Forelimb muscle (tissue), 1 donor: ENCODE measurements around the gene KCNMA1. TPM values are rescaled to one million over a fixed set of nuclear protein-coding genes. Genes with fewer than 3 reads are reported as not detected.

Experiments used
- DNase-seq: peaks from one replicate; pipeline ENCODE4 v3.0.0-alpha.2; 2013; ENCODE audit warnings: low read depth
- polyA plus RNA-seq: library from polyadenylated mRNA; unstranded; fragments of 120-200 nt; gene quantifications from one replicate; pipeline ENCODE4 v1.2.1, GENCODE V29; 2013; ENCODE audit not compliant: insufficient read length

The KCNMA1 gene
- polyA plus RNA-seq, 1 donor, result 15.1 TPM

DNA sequence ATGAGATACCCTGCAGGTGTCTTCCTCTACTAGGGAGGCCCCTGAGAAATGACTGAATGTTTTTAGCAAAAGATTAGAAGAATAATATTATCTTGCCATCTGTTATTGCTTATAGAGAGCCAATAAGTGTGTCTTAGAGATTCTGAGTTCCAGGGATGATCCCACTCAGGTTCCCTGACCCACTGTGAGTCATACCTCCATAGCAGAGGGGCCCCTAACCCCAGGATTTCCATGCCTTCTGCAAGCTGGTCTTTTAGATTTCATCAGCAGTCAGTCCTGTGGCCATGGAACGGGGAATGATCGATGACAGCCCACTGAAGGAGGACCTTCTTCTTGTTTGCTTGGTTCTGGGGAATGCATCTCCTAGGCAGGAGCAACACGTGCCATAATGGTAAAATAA, 333.4 kb downstream of the KCNMA1 start:
- DNase-seq, result no peak

DNA sequence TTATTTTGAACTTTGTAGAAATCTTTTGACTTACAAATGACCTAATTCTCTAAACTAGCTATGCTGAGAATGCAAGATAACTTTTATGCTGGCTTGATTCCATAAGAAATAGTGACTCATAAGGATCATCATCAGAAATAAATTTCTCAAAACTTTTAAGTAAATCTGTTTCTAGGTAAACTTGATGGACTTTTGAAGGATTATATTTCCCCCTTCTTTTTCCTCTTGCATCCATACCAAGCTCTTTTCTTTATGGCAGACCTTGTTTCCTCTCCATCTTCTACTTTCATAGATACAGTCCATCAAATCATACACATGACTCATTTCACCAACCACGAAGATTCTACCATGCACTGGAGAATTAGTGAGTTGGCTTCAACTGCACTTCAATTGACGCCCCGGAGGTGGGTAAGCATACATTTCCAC, 336.3 kb downstream of the KCNMA1 start:
- no peak for DNase-seq

GRCh38 chr10:77300682-77301302, 336.8 kb downstream of the KCNMA1 start:
- no peak for DNase-seq

DNA sequence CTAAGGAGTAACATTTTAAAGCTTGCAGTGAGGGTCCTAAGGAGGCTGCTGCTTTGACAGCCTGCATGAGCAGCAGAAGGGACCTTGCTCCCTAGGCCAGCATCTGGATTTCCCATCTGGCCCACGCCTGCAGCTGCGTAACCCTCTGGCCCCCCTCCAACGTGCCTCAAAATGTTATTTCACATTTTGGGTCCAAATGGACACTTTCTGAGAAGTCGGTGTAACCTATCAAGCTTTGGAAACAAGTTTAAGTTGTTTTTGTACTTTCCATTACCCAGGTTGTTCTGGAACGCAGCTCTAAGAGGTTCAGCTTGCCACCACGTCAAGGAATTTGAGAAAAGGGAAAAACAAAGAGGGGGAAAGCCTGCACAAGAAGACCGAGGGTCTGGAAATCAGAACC, 338.3 kb downstream of the KCNMA1 start:
- no peak for DNase-seq

GRCh38 chr10:77297393-77297739, 340.2 kb downstream of the KCNMA1 start:
- no peak for DNase-seq

- DNase-seq, result no peak
Measured at GRCh38 chr10:77296534-77297392, 340.8 kb downstream of the KCNMA1 start.

- DNase-seq, result no peak
Measured at GRCh38 chr10:77293773-77294172, 343.8 kb downstream of the KCNMA1 start.

GRCh38 chr10:77293347-77293746, 344.3 kb downstream of the KCNMA1 start:
- no peak for DNase-seq

- DNase-seq, result no peak
Measured at GRCh38 chr10:77291596-77292505, 345.8 kb downstream of the KCNMA1 start.

- no peak for DNase-seq
Measured at GRCh38 chr10:77290528-77291155, 347.0 kb downstream of the KCNMA1 start.

DNA sequence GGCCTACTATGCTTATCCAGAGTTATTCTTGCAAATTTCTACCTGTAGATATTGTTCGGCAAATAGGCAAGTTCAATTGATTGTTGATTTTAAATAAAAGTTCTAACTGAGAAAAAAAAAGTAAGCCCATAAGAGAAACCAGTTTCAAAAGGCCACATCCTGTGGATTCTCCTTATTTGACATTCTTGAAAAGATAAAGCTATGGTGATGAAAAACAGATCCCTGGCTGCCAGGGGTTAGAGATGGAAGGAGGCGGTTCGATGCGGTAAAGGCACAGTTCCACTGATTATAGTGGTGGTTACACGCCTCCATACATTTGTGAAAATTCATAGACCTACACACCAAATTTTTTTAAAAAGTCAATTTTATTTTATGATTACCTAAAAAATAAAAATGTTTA, 347.8 kb downstream of the KCNMA1 start:
- DNase-seq, result no peak

DNA sequence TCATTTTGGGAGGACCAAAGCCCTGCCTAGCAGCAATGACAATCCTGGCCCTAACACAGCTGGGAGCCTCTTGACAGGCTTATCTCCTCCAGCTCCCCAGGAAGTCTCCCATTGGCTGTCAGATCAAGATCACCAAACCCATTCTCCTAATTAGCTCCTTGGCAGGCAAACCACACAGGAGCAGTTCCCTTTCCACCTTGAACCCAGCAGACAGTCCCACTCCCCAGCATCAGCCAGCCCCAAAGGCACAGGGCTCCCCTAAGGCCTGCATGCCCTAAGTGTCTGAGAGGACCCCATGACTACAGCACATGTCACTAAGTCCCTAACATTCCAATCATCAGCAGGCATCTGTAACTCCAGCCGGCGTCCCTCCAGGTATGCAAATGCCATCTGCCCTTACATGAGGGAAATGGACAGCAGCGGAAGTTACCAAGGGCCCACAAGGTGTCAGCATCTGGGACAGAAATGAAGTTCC, 348.5 kb downstream of the KCNMA1 start:
- no peak for DNase-seq

GRCh38 chr10:77287647-77288120, 349.9 kb downstream of the KCNMA1 start:
- no peak for DNase-seq

GRCh38 chr10:77286531-77287508, 350.8 kb downstream of the KCNMA1 start:
- DNase-seq, result no peak

- no peak for DNase-seq
Measured at GRCh38 chr10:77285529-77286182, 352.0 kb downstream of the KCNMA1 start.

GRCh38 chr10:77284797-77285196, 352.8 kb downstream of the KCNMA1 start:
- no peak for DNase-seq

DNA sequence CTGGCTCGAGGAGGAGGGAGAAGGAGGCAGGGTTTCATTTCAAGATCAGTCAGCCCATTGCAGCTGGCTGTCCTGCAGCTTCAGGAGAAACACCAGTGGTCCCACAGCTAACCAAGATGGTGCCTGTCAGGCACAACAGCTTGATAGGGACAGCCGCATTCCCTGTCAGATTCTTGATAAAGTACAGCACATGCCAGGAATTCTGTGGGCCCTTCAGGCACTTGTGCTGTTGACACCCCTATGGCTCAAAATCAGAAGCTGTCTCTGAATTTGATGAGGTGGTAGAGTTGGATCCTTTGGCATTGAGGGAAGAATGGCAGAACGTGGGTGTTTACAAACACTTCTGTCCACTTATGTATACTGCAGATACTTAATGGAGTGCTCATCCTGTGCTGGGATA, 354.3 kb downstream of the KCNMA1 start:
- DNase-seq, result no peak

DNA sequence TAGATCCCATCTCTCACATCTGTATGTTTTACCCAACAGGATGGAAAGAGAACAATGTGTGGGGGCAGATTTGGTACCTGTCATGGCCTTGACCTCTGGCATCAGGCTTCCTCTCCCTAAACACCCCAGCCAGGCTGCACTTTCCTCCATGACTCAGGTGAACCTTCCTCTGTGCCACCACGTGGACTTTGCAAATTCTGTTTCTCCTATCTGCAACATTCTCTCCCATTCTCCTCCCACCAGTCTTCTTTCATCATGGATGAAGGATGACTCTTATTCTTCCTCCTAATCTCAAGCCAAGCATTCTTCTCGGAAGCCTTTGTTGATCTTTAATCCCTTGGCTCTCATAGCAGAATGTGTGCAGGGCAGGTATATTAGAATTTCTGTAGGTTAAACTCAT, 355.4 kb downstream of the KCNMA1 start:
- DNase-seq, result no peak

- no peak for DNase-seq
Measured at GRCh38 chr10:77281719-77282118, 355.9 kb downstream of the KCNMA1 start.

DNA sequence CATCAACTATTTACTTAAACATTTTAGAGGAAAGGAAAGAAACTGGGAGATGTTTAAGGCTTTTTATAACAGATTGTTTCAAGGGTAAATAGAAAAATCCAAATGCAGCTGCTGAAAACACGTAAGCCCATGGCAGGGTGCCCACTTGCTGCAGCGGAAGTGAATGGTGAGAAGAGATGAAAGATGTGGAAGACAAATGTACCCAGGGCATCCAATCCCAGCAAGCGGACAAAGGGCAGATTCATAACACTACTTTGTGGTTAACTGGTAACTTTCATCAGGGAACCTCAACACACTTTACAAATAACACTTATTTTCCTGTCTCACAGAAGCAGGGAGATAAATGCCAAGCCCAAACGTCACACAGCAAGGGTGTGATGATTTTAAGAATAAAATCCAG, 358.4 kb downstream of the KCNMA1 start:
- DNase-seq, result no peak
